PC-9 (cell line): ENCODE results near the gene RITA1. TPM values are rescaled to one million over a fixed set of nuclear protein-coding genes. Genes with fewer than 3 reads are reported as not detected.

Experiments used
- BruUV-seq: library from RNA; stranded (reverse); fragments of 400-500 nt; replicated peaks from 2 replicates; lab custom pipeline; 2021; lab: Mats Ljungman, UMichigan
- CTCF ChIA-PET: fragments of 300-600 bp; sonication (Branson Sonifier 250); formaldehyde crosslinking; loops from one replicate; lab custom pipeline; 2022; ENCODE audit warnings: antibody characterized with exemption; lab: Charles Lee
- POLR2A ChIA-PET: fragments of 300-600 bp; sonication (Branson Sonifier 250); formaldehyde crosslinking; loops from one replicate; lab custom pipeline; 2022; ENCODE audit warnings: antibody characterized with exemption; ENCODE audit not compliant: unreplicated experiment; lab: Charles Lee
- DNase-seq, 2 experiments: peaks; one replicate each; pipeline versions ENCODE4 v3.0.0 to v3.0.0-alpha.2; 2015 to 2022; ENCODE audit warnings: mixed read lengths in 1 of 2
- H2AFZ ChIP-seq: fragments of 200-600 bp; sonication (generic); 2 replicates; pipeline ENCODE4 v1.8.1; 2017; ENCODE audit warnings: antibody characterized with exemption
- H3F3A ChIP-seq: fragments of 200-600 bp; sonication (generic); 2 replicates; pipeline ENCODE4 v1.8.1; 2017; ENCODE audit warnings: antibody characterized with exemption, mild to moderate bottlenecking, low read depth; ENCODE audit not compliant: insufficient read depth
- H3K27ac ChIP-seq: fragments of 200-600 bp; sonication (generic); 2 replicates; pipeline ENCODE4 v1.6.1; 2016; ENCODE audit warnings: mixed run types
- H3K27me3 ChIP-seq: fragments of 200-600 bp; sonication (generic); 2 replicates; pipeline ENCODE4 v1.6.1; 2016; ENCODE audit warnings: low read depth, mixed run types; ENCODE audit not compliant: insufficient read depth
- H3K36me3 ChIP-seq: fragments of 200-600 bp; sonication (generic); 2 replicates; pipeline ENCODE4 v1.6.1; 2016; ENCODE audit warnings: low read depth, mixed run types
- H3K4me1 ChIP-seq: fragments of 200-600 bp; sonication (generic); replicated peaks from 2 replicates; pipeline ENCODE4 v1.6.1; 2016; ENCODE audit warnings: mixed run types; ENCODE audit not compliant: insufficient read depth
- H3K4me2 ChIP-seq: fragments of 200-600 bp; sonication (generic); 2 replicates; pipeline ENCODE4 v1.6.1; 2017; ENCODE audit warnings: mixed run types
- H3K4me3 ChIP-seq: fragments of 200-600 bp; sonication (generic); 2 replicates; pipeline ENCODE4 v1.6.1; 2016; ENCODE audit warnings: mixed run types
- H3K79me2 ChIP-seq: fragments of 200-600 bp; sonication (generic); 2 replicates; pipeline ENCODE4 v1.6.1; 2017; ENCODE audit warnings: low read depth, mixed run types
- H3K9me2 ChIP-seq: fragments of 200-600 bp; sonication (generic); 2 replicates; pipeline ENCODE4 v1.8.1; 2017; ENCODE audit warnings: mild to moderate bottlenecking; ENCODE audit not compliant: insufficient read depth
- H3K9me3 ChIP-seq: fragments of 200-600 bp; sonication (generic); 2 replicates; pipeline ENCODE4 v1.8.1; 2016; ENCODE audit warnings: low read depth; ENCODE audit not compliant: insufficient read depth
- H4K20me1 ChIP-seq: fragments of 200-600 bp; sonication (generic); 2 replicates; pipeline ENCODE4 v1.8.1; 2017; ENCODE audit not compliant: insufficient read depth
- EZH2 ChIP-seq: fragments of 200-600 bp; sonication (generic); IDR thresholded peaks from 2 replicates; pipeline ENCODE4 v1.8.0; 2017; ENCODE audit warnings: antibody characterized with exemption, low read depth
- intact Hi-C: fragments of 100-400 bp; cut with micrococcal nuclease; formaldehyde crosslinking; loops from one replicate; pipeline ENCODE4 v1.10.0; 2022; ENCODE audit not compliant: unreplicated experiment
- total RNA-seq: library from RNA; stranded (reverse); gene quantifications from 2 replicates; pipeline ENCODE4 v1.2.3, GENCODE V29; 2021
- TF ChIP-seq, protein P1 (sequence below): fragments of 200-600 bp; sonication (generic); conservative IDR thresholded peaks from 2 replicates; pipeline ENCODE4 v1.6.1; 2017; ENCODE audit warnings: mixed run types, antibody characterized with exemption, mild to moderate bottlenecking, moderate library complexity

Gene RITA1
- total RNA-seq, 1 experiment from 2014 or later, result 16.1 TPM

GRCh38 chr12:113184900-113185179 lies 681 bp upstream of the RITA1 start:
- Histone ChIP-seq H3K4me2 (peak overlapping the region; percentile 91), H3F3A (peaks cover 36% of the 10 kb centered on the region), H3K9me3 (no peaks in the 10 kb centered on the region), H3K79me2 (peaks cover 57% of the 10 kb centered on the region), H2AFZ (peak overlapping the region; percentile 90), H3K9me2 (no peaks in the 10 kb centered on the region), H4K20me1 (peaks cover 31% of the 10 kb centered on the region), H3K4me3 (peak overlapping the region; percentile 80), H3K27ac (peak overlapping the region; percentile 89), H3K36me3 (peaks cover 16% of the 10 kb centered on the region; the same call in 1 of the 2 replicates), H3K27me3 (no peaks in the 10 kb centered on the region), H3K4me1 (peaks cover 15% of the 10 kb centered on the region)
- TF ChIP-seq EZH2, result no peak
- TF ChIP-seq, protein P1, sequence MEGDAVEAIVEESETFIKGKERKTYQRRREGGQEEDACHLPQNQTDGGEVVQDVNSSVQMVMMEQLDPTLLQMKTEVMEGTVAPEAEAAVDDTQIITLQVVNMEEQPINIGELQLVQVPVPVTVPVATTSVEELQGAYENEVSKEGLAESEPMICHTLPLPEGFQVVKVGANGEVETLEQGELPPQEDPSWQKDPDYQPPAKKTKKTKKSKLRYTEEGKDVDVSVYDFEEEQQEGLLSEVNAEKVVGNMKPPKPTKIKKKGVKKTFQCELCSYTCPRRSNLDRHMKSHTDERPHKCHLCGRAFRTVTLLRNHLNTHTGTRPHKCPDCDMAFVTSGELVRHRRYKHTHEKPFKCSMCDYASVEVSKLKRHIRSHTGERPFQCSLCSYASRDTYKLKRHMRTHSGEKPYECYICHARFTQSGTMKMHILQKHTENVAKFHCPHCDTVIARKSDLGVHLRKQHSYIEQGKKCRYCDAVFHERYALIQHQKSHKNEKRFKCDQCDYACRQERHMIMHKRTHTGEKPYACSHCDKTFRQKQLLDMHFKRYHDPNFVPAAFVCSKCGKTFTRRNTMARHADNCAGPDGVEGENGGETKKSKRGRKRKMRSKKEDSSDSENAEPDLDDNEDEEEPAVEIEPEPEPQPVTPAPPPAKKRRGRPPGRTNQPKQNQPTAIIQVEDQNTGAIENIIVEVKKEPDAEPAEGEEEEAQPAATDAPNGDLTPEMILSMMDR, result no peak
- ChIA-PET POLR2A (interaction anchor here (0.5 to 0.7 kb wide), 3 partner anchors 16 to 192 kb away, joined by 3 to 4 read pairs (median 3); no protein-coding TSS in a partner anchor), CTCF (interaction anchor here (0.6 kb wide), 1 partner anchor 49 kb away, joined by 4 read pairs; the partner anchor contains the start of gene RASAL1)
- intact Hi-C loops, result no loop called here
- peak; percentile 79 to 90 for DNase-seq
- no TSS peak for BruUV-seq

DNA sequence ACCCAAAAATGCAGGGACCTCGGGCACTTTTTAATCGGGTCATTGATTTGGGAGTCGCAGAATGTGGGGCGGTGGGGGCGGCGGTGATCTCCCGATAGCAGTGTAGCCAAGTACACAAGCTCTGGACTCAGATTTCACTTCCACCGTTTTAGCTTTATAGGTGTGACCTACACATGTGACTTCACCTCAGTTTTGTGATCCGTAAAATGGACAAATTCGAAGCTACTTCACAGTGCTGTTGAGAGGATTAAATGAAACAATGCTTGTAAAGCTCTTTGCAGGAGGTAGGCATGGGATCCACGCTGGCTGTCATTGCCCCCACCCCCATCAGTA lies 478 bp downstream of the RITA1 start:
- BruUV-seq, result no TSS peak
- H3K4me1 ChIP-seq, result peaks cover 15% of the 10 kb centered on the region
- DNase-seq, result peak in 1 of 2 experiments; percentile 52
- no peak for TF ChIP-seq EZH2
- TF ChIP-seq, protein P1, result no peak
- CTCF ChIA-PET, result interaction anchor here (0.5 to 0.6 kb wide), 2 partner anchors 11 to 85 kb away, joined by 3 to 8 read pairs; no protein-coding TSS in a partner anchor
- H3K79me2 ChIP-seq, result peaks cover 57% of the 10 kb centered on the region
- no peaks in the 10 kb centered on the region for H3K9me2 ChIP-seq
- peak overlapping the region; percentile 89 for H3K27ac ChIP-seq
- POLR2A ChIA-PET, result interaction anchor here (0.6 to 0.7 kb wide), 2 partner anchors 35 to 40 kb away, joined by 3 to 5 read pairs; partner anchors contain the start of gene TPCN1
- H3K9me3 ChIP-seq, result no peaks in the 10 kb centered on the region
- H3K4me3 ChIP-seq, result peak overlapping the region; percentile 80
- H3K27me3 ChIP-seq, result no peaks in the 10 kb centered on the region
- H4K20me1 ChIP-seq, result peaks cover 28% of the 10 kb centered on the region
- intact Hi-C loops, result no loop called here
- H3F3A ChIP-seq, result peaks cover 41% of the 10 kb centered on the region
- peak overlapping the region; percentile 91 for H3K4me2 ChIP-seq
- H3K36me3 ChIP-seq, result peaks cover 14% of the 10 kb centered on the region
- H2AFZ ChIP-seq, result peak overlapping the region; percentile 90

DNA sequence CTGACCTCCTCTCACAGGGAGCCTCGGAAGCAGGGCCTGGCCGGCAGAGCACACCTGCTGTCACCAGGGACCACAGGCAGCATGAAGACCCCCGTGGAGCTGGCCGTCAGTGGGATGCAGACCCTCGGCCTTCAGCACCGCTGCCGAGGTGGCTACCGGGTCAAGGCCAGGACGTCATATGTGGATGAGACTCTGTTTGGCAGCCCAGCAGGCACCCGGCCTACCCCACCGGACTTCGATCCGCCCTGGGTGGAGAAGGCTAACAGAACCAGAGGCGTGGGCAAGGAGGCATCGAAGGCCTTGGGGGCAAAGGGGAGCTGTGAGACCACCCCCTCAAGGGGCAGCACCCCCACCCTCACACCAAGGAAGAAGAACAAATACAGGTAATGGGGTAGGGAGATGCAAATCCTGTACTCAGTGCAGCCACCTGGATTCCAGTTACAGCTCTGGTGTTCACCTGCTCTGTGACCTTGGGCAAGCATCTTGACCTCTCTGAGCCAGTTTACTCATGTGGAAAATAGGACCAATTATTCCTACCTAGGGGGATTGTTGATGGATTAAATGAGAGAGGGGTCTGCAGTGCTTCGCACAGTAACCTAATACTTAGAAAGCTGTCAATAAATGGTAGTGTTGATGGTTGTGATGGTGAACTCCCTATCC lies 1.3 kb downstream of the RITA1 start:
- peaks cover 19% of the 10 kb centered on the region for H3K36me3 ChIP-seq
- DNase-seq, result no peak
- BruUV-seq, result no TSS peak
- peaks cover 43% of the 10 kb centered on the region for H3F3A ChIP-seq
- TF ChIP-seq EZH2, result no peak
- TF ChIP-seq, protein P1, result no peak
- POLR2A ChIA-PET, result no interaction called here
- no peaks in the 10 kb centered on the region for H3K27me3 ChIP-seq
- no peaks in the 10 kb centered on the region for H3K9me3 ChIP-seq
- no peak overlapping the region for H3K27ac ChIP-seq
- H3K4me3 ChIP-seq, result peak overlapping the region; percentile 80; the same call in 1 of the 2 replicates
- H3K79me2 ChIP-seq, result peaks cover 50% of the 10 kb centered on the region
- peaks cover 24% of the 10 kb centered on the region for H4K20me1 ChIP-seq
- H2AFZ ChIP-seq, result no peak overlapping the region
- intact Hi-C loops, result no loop called here
- CTCF ChIA-PET, result no interaction called here
- H3K4me2 ChIP-seq, result peak overlapping the region; percentile 91
- no peaks in the 10 kb centered on the region for H3K9me2 ChIP-seq
- peaks cover 15% of the 10 kb centered on the region for H3K4me1 ChIP-seq
